Measurements from ENCODE around the gene NSL1. TPM values are rescaled to one million over a fixed set of nuclear protein-coding genes. Genes with fewer than 3 reads are reported as not detected.
"Not testable (repeated sequence)": the region's sequence is repeated elsewhere in the genome, so short reads cannot be mapped to it uniquely, and the experiment has no call there.

NSL1 gene
- polyA plus RNA-seq, 3 donors, result 8.4 to 21.1 (median 20.7) TPM

DNA sequence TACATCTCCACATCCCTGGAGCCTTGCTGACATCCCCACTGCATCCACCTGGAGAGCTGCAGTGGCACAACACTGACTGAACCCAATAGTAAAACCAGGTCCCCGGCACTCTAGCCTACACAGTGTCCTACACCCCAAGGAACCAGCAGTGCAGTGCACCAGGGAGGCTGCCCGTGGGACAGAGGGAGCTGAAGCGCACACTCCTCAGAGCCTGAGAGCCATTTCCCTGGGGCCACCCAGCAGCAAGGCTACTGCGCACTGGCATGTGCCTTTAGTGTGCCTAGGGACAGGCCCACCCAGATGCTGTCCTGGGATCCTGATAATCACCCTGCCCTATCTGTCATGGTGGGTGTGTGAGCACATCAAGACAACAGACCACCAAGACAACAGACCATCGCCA lies 31.9 kb downstream of the NSL1 start:
- no peak overlapping the region for H3K27ac ChIP-seq (ENCODE audit: low read depth, low read length)
- 97 to 99% (median 99%) methylated on average over 5 of the region's 5 CpGs for WGBS, 3 donors

DNA sequence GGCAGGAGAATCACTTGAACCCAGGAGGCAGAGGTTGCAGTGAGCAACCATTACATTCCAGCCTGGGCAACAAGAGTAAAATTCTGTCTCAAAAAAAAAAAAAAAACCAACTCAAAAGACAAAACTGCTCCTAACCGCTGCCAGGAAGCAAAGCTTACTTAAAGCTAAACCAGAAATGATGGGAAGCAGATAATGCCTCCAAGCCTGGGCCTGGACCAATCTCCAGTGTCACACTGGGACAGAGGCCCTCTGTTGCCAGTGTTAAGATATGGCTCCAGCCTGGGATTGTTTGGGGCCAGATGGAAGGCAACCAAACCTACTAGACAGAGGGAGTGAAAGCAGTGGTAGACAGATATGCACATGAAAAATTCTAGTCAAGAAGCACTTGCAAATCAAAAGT lies 36.9 kb downstream of the NSL1 start:
- H3K27ac ChIP-seq (ENCODE audit: low read depth, low read length), result no peak overlapping the region
- WGBS, 3 donors, result 45 to 88% (median 53%) methylated on average over 1 of the region's 1 CpG

DNA sequence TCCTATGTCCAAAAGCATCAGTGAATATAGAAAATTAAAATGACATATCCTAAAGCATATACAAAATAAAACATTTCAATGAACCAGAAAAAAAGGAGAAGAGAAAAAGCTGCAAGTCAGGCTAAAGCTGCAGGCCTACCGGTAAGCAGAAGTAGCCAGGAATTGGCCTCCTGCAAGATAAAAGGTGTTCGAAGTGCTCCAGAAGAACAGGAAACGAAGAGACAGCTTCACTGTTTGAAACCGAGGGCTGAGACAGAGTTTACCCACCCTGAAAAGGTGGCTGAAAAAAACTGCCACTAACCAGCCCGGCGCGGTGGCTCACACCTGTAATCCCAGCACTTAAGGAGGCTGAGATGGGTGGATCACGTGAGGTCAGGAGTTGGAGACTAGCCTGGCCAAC lies 37.4 kb downstream of the NSL1 start:
- 52 to 71% (median 57%) methylated on average over 8 of the region's 8 CpGs for WGBS, 3 donors
- H3K27ac ChIP-seq (ENCODE audit: low read depth, low read length), result no peak overlapping the region

DNA sequence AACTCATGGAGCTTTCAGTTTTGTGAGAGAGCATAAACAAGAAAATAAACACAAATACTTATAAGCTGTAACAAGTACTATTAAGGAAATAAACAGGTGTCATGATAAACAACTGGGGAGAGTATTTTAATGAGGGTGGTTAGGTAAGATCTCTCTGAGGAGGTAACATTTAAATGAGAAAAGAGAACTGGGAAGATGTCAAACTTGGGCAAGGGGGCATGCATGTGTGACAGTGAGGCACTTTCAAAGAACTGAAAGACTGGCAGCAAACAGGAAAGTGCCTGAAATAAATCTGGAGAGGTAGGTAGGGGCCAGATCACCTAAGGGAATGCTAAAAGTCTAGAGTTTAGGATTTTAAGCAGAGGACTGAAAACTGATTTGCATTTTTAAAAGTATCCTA lies 37.8 kb downstream of the NSL1 start:
- no peak overlapping the region for H3K27ac ChIP-seq (ENCODE audit: low read depth, low read length)

DNA sequence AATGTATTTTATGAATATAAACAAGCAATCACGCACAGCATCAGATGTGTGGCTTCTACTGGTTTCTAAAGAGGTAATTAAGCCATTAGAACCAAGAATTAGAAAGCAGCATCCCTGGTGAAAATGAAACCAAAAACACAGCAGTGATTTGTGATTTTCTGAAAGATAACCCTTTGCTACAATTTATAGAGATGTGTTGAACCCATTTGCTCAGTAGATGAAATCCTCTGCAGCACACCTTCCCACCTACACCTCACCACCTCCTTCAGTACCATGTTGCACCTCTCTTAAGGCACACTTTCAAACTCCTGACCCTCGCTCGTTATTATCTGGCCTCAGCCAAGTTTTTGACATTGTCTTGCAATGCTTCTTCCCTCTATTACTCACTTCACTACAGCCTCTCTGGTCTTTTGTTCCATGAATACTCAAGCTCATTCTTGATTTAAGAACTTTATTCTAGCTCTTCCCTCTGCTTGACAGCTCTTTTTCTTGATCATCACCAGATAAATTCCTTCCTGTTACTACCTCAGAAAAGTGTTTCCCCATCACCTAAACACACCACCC lies 38.6 kb downstream of the NSL1 start:
- H3K27ac ChIP-seq (ENCODE audit: low read depth, low read length), result no peak overlapping the region
- WGBS, 3 donors, result 43 to 82% (median 52%) methylated on average over 3 of the region's 3 CpGs

DNA sequence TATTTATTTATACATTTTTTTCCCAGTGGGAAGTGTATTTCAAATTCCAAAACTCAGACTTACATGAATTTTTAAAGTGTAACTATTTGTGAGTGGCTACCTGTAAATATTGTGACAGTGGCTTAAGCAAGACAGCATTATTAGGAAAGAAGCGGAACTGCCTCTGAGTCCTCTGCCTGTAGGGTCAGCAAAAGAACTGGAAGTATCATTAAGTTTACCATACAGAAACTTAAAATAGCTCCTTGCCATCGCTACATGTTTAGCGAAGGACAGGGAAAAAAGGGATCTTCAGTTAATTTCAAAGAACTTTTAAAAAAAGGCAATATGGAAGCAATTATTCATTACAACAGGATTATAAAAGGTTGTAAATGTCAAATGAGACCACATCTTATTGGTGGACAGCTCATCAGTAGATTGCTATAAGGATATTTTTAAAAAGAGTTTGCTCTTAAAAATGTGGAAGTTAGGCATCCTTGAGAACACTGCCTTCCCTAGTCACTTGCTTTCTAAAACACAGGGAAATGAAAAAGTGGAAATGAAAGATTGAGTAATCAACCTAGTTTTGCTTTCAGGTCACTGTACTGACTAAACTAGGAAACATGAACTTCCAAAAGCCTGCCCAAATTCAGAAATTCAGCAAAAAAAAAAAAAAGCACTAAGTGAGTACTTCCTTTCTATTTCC lies 39.2 kb downstream of the NSL1 start:
- no peak overlapping the region for H3K27ac ChIP-seq (ENCODE audit: low read depth, low read length)
- 66 to 87% (median 68%) methylated on average over 3 of the region's 3 CpGs for WGBS, 3 donors

DNA sequence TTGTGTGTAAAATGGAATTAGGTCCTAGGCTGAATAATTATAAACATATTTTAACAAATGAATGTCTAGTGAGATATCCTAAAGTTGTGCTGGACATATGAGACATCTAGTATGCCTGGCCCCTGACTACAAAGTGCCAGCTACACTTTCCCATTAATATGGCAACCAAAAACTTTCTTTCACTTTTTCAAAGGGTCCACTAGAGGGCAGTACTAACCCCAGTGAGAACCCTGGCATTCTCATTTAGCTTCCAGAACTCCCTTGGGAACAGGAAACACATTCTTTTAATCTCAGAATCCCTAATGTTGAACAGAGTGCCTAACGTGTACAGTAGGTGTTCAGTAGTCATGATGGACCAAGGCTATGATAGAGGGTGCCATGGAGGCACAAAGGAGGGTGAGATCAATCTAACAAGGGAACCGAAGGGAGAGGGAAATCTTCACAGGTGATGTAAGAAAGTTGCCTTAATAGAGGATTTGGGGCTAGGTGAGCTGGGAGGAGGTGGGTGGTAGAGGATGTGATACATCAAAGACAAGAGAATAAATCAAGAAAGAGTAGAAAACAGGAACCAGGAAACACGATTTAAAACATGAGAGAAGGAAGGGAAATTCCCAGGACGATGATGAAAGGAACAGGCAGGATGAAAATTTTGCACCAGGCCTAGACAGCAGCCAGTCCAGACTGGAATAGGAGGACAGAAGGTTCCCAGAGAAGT lies 41.6 kb downstream of the NSL1 start:
- H3K27ac ChIP-seq (ENCODE audit: low read depth, low read length), result no peak overlapping the region
- 40 to 56% (median 41%) methylated on average over 4 of the region's 4 CpGs for WGBS, 3 donors

DNA sequence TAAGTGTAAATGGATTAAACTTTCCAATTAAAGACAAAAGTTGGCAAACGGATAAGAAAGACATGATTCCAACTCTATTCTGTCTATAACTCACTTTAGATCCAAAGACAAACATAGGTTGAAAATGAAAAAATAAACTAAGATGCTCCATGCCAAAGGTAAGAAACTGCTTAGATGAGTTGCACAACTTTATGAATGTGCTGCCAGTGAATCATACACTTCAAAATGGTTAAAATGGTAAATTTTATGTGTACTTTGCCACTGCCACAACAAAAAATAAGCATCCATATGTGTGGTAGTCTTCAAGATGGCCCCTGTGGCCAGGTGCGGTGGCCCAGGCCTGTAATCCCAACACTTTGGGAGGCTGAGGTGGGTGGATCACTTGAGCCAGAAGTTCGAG lies 45.0 kb downstream of the NSL1 start:
- 96 to 98% (median 97%) methylated on average over 3 of the region's 3 CpGs for WGBS, 3 donors
- H3K27ac ChIP-seq (ENCODE audit: low read depth, low read length), result no peak overlapping the region

DNA sequence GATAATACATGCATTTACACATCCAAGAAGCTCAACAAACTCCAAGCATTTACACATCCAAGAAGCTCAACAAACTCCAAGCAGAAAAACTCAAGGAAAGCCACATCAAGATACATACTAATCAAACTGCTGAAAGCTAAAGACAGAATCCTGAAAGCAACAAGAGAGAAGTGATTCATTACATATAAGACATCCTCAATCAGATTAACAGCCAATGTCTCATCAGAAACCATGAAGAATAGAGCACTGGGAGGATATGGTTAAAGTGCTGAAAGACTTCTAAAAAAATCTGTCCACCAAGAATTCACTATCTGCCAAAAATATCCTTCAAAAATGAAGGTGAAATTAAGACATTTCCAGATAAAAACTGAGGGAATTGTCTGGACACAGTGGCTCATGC lies 46.3 kb downstream of the NSL1 start:
- no peak overlapping the region for H3K27ac ChIP-seq (ENCODE audit: low read depth, low read length)

DNA sequence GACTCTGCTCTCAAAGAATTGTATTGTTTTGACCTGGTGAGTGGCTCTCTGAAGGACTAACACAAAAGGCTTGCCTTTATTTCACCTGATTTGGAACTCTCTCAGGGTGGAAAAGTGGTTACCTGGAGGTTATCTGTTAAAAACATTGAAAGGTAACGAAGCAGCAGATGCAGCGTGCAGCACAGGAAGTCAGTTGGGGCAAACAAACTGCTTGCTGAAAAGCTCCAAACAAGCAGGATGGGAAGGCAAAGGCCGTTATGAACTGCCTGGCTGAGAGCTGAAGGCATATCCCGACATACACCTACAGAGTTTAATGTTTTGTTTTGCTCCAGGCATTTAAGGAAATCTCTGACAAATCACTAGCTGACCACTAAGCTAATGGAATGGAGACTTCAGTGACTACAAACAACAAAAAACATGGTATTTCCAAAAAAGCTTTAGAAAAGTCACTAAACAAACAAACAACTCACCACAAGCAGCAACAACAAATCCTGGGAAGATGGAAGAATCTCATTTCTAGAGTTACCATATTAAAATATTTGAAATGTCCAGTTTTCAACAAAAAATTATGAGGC lies 47.6 kb downstream of the NSL1 start:
- H3K27ac ChIP-seq (ENCODE audit: low read depth, low read length), result no peak overlapping the region
- 85 to 90% (median 88%) methylated on average over 4 of the region's 4 CpGs for WGBS, 3 donors

DNA sequence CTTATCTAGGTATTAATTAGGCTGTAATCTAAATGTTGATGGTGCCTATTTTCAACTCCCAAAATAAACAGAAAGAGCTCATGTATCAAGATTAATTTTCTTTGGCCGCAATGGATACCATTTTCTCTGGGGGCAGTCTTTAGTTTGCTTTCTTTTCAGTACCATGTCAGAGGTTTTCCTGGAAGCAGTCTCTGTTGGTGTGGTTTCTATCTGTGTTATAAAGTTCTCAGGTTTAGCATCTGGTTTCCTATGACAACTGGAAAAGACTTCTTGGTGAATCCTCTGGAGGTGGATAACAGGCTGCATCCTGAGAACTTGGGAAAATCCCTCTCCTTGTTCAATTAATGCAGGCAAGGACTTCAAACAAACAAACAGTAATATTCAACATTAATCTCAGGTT lies 53.2 kb downstream of the NSL1 start:
- no peak overlapping the region for H3K27ac ChIP-seq (ENCODE audit: low read depth, low read length)
- 74 to 86% (median 79%) methylated on average over 1 of the region's 1 CpG for WGBS, 3 donors

DNA sequence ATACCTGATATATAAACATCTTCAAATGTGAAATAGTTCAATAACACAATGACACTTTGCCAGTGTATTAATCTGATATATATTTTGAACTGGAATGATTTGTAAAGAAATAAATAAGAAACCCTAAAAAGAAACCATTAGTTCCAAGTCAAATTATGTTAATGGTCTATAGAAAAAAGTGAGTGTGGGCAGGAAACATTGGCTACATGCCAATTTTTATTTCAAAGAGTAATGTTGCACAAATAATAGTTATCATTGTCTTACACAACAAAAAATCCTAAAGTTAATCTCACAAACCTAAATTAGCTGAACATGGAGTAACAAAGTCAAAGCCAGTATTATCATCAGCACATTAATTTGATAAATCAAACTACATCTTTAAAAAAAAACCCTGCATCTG lies 54.0 kb downstream of the NSL1 start:
- H3K27ac ChIP-seq (ENCODE audit: low read depth, low read length), result no peak overlapping the region

DNA sequence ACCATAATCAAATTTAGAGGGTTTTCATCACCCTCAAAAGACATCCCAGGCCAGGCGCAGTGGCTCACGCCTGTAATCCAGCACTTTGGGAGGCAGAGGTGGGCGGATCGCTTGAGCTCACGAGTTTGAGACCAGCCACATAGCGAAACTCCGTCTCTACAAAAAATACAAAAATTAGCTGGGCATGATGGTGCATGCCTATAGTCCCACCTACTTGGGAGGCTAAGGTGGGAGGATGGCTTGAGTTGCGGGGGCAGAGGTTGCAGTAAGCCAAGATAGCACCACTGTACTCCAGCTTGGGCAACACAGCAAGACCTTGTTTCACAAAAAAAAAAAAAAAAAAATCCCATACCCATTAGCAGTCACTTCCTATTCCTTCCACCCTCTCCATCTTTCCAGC lies 58.5 kb downstream of the NSL1 start:
- WGBS, 3 donors, result 97 to 98% (median 97%) methylated on average over 8 of the region's 8 CpGs
- no peak overlapping the region for H3K27ac ChIP-seq (ENCODE audit: low read depth, low read length)

DNA sequence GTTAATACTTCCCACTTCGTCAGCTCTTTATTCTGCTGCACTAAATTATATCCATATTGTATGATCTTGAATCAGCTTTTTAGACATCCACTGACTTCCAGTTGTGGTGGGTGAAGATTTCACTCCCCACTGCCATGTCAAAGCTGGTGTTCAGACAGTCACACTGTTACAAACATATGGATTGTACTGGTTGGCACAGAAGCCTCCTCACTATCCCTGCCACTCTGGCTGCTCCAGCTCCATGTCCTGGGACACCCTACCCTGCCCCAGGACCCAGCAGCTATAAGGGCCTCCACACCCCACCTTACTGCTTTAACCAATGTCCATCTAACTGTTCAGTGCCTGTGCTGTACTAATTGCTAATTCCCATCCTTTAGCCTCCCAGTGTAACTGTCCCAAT lies 59.9 kb downstream of the NSL1 start:
- no peak overlapping the region for H3K27ac ChIP-seq (ENCODE audit: low read depth, low read length)
- WGBS, 3 donors, result 93 to 100% (median 94%) methylated on average over 1 of the region's 1 CpG

DNA sequence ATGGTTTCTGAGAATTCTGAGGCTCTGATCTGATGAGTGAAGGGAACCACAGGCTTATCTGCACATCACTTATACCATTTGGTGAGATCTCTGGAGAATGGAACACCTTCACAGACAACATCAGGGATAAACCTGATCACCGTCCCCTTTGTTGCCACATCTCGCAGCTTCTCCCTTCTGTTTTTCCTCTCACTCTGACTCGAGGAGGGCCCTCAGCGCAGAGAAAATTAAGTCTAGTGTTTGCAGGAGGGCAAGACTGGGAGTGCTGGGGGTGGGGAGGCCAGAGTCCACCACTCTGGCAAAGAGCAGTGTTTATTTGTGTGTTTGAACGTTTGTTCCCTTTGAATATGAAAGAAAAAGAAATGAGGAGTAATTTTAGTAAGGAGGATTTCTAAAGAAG lies 63.0 kb downstream of the NSL1 start:
- 71 to 79% (median 72%) methylated on average over 5 of the region's 5 CpGs for WGBS, 3 donors
- H3K27ac ChIP-seq (ENCODE audit: low read depth, low read length), result no peak overlapping the region

DNA sequence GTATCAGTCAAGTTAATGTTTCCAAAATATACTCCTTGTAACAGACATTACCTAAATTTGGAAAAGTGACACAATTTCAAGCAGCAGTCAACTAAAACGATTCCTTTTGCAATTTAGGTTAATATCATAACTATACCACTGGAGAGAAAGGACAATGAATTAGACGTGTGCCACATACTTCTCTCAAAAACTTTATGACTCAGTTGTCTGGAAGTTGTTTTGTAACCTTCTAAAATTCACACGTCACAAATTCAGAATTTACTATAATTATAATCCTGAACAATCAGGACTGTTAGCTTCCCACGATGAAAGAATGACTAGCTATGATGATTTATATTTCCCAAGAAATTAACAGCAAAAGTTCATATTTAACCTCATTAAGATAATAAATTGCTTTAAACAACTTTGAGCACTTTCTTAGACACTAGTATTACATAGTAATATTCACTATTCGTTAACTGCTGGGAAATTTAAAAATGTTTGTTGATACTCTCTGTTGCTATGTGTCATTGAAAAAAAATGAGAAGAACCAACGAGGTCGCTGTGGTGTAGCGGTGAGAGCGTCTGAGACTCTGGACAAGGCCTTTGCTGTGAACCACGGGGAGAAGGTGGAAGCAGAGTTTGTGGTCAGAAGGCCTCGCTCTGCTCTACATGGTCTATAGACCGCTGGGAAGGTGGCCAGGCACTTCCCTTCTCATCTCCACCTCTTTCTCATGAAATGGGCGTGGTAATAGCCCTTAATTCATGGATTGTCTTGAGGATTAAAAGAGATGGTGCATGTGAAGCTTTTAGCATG lies 64.0 kb downstream of the NSL1 start:
- WGBS, 3 donors, result 63 to 78% (median 65%) methylated on average over 13 of the region's 13 CpGs
- no peak overlapping the region for H3K27ac ChIP-seq (ENCODE audit: low read depth, low read length)

DNA sequence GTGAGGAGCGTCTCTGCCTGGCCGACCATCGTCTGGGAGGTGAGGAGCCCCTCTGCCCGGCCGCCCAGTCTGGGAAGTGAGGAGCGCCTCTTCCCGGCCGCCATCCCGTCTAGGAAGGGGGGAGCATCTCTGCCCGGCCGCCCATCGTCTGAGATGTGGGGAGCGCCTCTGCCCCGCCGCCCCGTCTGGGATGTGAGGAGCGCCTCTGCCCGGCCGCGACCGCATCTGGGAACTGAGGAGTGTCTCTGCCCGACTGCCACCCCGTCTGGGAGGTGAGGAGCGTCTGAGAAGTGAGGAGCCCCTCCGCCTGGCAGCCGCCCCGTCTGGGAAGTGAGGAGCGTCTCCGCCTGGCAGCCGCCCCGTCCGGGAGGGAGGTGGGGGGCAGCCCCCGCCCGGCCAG lies 66.9 kb downstream of the NSL1 start:
- 93 to 94% (median 93%) methylated on average over 22 to 32 of the region's 34 CpGs for WGBS, 3 donors
- not testable (repeated sequence) for H3K27ac ChIP-seq (ENCODE audit: low read depth, low read length)

DNA sequence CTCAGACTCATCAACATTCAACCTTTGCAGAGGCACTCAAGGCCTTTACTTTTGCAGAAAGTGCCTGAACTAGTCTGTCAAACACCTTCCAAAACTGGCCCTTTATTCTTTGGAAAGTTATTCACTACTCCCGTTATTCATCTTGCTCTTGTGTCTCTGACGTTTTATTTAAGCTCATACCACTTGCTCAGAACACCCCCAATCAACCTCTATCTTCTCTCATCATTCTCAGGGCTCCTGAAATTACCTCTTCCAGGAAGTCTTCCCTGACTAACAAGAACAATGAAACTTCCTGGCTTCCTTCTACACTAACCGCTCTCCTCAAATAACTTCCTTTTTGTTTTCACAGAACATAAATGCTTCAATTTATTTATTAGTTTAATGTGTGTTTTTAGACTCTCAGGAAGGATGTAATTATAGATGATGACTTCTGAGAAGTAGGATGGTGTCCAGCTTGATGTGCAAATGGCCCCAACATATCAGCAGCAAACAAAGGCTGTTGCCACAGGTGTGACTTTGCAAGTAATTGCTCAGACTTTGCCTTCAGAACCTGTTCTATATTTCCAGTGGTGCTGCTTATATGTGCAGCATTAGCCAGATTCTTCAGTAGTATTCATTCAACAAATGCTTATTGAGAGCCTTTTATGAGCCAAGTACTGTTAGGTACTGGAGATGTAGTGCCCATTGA lies 69.2 kb downstream of the NSL1 start:
- 46 to 67% (median 51%) methylated on average over 3 of the region's 3 CpGs for WGBS, 3 donors
- H3K27ac ChIP-seq (ENCODE audit: low read depth, low read length), result no peak overlapping the region
